Panc1 (cell line): Measurements from ENCODE around the gene IFIH1.

Source experiments
- POLR2AphosphoS5 ChIP-seq: IDR thresholded peaks from 2 replicates; pipeline ENCODE4 v1.6.1; 2012; ENCODE audit warnings: mild to moderate bottlenecking, low read depth, low read length, moderate library complexity
- SIN3A ChIP-seq: IDR thresholded peaks from 2 replicates; pipeline ENCODE4 v1.6.1; 2012; ENCODE audit warnings: low read depth, mild to moderate bottlenecking, low read length, moderate library complexity, borderline replicate concordance; ENCODE audit not compliant: insufficient read depth
- TF ChIP-seq, protein P1 (sequence below): fragments of 450-650 bp; IDR thresholded peaks from 2 replicates; pipeline ENCODE4 v1.5.1; 2017; ENCODE audit warnings: mild to moderate bottlenecking

DNA sequence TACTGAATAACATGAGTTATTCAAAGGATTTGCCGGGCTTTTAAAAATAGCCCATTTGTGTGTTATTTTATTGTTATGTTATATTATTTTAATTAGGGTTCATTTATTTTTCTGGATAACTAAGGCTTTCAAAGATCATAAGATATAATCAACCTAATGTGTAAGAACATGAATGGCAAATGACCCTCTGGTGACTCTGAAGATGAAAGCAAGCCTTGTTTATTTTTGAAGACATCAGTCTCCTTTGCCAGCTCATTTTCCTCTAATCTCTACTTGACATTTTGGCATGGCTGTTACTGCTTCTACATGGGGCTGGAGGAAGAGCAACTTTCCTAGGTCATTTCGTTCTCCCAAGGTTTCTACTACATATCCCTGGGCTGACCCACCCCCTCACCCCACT is 85.8 kb downstream of the IFIH1 start:
- TF ChIP-seq, protein P1, sequence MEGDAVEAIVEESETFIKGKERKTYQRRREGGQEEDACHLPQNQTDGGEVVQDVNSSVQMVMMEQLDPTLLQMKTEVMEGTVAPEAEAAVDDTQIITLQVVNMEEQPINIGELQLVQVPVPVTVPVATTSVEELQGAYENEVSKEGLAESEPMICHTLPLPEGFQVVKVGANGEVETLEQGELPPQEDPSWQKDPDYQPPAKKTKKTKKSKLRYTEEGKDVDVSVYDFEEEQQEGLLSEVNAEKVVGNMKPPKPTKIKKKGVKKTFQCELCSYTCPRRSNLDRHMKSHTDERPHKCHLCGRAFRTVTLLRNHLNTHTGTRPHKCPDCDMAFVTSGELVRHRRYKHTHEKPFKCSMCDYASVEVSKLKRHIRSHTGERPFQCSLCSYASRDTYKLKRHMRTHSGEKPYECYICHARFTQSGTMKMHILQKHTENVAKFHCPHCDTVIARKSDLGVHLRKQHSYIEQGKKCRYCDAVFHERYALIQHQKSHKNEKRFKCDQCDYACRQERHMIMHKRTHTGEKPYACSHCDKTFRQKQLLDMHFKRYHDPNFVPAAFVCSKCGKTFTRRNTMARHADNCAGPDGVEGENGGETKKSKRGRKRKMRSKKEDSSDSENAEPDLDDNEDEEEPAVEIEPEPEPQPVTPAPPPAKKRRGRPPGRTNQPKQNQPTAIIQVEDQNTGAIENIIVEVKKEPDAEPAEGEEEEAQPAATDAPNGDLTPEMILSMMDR, result no peak
- TF ChIP-seq SIN3A (no peak), POLR2AphosphoS5 (no peak)
